ENCODE results near the gene DOC2B.
A peak's percentile ranks its signal among the peaks of the same experiment; 100 is the strongest.
"Not testable (repeated sequence)": the region's sequence is repeated elsewhere in the genome, so short reads cannot be mapped to it uniquely, and the experiment has no call there.

The DOC2B gene

DNA sequence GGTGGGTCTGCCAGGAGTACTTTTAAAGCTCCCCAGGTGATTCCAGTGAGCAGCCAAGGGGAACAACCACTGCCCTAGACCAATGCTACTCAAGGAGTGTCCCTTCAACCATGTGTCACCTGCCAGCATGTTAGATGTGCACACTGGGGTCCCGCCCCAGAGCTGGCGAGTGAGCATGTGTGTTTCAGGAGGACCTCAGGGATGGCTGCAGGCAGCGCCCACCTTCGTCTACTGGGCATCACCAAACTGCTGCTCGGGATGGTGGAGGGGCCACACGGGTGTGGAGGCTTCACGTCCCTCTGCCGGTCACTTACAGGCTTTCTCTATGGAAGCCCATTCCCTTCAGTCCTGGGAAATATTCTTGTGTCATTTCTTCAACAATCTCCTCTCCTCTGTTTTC is 29.0 kb upstream of the DOC2B start:
- DNase-seq (ENCODE audit: low spot score), result no peak

DNA sequence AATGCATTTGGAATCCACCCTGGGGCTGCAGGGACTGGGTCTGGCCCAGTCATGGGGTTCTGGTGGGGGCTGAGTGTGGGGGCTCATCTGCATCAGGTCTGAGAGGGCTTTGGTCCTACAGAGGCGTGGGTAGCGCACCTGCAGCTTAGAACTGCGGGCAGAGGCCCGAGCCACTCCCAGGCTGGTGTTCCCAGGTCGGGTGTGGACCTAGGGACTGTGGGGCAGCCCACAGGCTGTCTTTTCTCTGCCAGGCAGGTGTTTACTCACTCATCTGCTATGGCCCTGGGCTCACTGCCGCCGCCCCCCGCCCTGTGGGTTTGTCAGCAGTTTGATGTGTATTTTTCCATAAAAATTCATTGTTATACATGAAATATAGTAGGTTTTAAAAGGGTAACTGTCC is 27.0 kb upstream of the DOC2B start:
- no peak for DNase-seq (ENCODE audit: low spot score)

DNA sequence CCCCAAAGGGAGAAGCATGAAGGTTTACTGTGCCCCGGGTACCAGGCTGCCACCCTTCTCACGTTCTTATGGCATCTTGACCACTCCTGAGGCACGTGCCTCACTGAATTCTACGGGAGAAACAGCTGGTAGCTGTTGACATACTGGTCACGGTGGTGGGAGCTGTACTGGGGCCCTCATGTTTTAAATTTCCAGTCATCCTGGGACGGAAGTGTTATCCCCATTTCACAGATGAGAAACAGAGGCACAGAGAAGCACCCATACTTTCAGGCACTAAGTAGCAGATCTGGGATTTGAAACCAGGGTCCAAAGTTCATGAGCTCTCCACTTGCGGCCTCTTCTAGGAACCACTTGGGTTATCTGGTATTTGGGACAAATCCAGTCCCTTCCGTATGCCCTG is 26.3 kb upstream of the DOC2B start:
- DNase-seq (ENCODE audit: low spot score), result no peak

DNA sequence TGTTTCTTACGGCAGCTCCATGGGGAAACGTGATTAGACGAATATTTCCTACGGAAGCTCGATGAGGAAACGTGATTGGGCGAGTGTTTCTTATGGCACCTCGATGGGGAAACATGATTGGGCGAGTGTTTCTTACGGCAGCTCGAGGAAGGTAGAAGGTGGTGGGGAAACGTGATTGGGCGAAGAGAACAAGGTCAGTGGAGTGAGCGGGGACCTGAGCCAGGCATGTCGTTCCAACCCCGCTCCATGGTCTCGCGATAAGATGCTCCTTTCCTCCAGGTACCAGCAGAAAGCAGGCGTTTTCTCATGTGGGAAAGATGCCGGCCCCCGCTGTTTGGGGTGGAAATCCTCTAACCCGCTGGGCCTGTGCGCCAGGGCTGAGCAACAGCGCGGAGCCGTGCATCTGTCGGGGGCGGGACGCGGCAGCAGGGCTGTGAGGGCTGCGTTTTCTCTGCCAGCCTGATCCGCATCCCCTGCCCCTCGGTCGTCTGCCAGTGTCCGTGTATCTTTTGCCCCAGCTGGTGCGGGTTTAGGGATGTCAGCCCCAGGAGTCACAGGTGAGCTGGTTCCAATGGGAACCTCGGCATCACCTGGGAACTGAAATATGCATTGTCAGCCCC is 25.6 kb upstream of the DOC2B start:
- DNase-seq (ENCODE audit: low spot score), result peak; percentile 84

DNA sequence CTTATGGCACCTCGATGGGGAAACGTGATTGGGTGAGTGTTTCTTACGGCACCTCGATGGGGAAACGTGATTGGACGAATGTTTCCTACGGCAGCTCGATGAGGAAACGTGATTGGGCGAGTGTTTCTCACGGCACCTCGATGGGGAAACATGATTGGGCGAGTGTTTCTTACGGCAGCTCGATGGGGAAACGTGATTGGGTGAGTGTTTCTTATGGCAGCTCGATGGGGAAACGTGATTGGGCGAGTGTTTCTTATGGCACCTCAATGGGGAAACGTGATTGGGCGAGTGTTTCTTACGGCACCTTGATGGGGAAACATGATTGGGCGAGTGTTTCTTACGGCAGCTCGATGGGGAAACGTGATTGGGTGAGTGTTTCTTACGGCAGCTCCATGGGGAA is 25.0 kb upstream of the DOC2B start:
- DNase-seq (ENCODE audit: low spot score), result not testable (repeated sequence)

DNA sequence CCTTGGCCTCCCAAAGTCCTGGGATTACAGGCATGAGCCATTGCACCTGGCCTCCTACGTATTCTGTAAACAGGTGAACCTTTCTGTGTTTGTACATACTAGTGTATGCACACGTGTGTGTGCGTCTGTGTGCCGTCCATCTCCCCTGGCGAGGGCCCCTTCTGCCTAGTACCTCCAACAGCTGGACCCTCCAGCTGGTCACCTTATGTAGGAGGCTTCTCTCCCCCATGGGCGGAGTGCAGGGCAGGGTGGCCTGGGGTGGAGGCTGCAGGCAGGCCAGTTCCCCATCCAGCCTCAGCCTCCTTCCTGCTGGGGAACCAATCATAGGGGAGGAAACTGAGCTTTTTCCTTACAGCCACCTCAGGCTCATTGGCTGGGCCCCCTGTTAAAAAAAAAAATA is 24.4 kb upstream of the DOC2B start:
- no peak for DNase-seq (ENCODE audit: low spot score)

DNA sequence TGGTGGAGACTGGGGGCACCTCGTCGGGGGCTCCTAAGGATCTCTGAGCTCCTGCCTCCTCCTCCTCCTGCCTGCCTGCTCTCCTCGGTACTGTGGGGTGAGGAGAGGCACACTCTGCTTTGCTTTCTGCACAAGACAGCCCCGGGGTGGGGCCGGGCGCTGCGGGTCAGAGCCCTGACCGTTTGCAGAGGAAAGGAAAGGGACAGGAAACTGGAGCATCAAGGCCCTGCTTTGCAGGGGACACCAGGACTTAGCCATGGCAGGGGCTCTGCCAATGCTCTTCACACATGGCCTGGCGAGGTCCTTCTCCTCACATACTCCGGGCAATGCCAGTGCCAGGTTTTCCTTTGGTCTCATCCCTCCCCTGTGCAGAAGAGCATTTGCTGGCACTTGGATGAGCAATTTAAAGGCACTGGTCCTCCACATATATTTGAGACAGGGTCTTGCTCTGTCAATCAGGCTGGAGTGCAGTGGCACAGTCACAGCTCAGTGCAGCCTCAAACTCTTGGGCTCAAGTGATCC is 23.8 kb upstream of the DOC2B start:
- DNase-seq (ENCODE audit: low spot score), result peak; percentile 72

DNA sequence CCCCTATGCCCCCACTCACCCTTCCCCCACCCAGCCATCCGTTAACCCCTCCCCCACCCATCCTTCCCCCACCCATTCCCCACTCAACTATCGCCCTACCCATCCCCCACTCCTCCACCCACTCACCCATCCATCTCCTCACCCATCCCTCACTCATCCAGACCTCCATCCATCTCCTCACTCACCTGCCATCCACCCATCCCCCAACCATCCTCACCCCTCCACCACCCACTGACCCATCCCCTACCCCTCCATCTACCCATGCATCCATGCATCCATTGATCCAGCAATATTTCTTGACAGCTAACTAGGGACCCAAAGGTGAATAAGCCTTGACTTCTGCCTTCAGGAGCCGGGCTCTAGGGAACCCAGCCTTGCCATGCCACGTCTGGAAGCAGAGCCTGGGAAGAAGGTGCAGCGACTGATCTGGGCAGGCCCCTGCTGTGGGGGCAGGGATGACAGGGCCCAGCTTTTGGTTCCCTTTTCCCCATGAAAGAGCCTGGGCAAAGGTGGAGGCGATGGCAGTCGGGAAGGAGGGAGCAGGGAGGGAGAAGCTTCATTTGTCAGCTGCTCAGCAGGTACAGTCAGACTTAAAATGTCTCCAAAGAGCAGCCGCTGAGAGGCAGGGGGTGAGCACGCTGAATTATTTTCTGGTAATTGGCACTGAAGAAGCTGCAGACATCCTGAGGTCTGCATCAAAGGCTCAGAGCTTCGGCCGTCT is 23.1 kb upstream of the DOC2B start:
- peak; percentile 37 for DNase-seq (ENCODE audit: low spot score)

DNA sequence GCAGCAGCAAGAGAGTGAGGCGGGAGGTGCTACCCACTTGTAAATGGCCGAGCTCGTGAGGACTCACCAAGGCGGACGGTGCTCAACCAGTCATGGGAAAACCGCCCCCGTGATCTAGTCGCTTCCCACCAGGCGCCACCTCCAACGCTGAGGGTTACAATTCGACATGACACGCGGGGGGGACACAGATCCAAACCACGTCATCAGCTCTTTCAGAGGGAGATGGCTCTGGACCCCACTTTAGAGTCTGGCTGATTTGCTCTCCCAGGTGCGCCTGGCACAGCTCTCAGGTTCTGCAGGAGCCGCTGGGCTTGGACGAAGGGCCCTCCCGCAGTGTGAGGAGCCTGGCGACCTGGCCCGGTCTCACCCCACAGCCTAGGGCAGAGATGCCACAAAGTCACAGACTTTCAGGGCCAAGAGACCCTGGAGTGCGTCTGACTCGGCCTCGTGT is 21.1 kb upstream of the DOC2B start:
- no peak for DNase-seq (ENCODE audit: low spot score)

DNA sequence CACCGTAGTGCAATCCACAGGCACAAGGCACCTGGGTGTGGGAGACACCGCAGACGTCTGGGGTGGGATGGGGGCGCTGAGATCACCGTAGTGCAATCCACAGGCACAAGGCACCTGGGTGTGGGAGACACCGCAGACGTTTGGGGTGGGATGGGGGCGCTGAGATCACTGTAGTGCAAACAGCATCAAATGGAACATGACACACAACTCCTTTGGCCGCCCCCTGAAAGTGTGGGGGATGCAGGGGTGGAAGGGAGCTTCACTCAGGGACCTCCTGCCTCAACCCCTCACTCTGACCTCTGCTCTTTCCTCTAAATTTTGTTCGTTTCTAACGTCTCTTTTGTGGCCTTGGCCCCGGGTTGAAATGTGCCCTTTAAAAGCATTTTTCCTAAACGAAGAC is 20.3 kb upstream of the DOC2B start:
- DNase-seq (ENCODE audit: low spot score), result not testable (repeated sequence)

DNA sequence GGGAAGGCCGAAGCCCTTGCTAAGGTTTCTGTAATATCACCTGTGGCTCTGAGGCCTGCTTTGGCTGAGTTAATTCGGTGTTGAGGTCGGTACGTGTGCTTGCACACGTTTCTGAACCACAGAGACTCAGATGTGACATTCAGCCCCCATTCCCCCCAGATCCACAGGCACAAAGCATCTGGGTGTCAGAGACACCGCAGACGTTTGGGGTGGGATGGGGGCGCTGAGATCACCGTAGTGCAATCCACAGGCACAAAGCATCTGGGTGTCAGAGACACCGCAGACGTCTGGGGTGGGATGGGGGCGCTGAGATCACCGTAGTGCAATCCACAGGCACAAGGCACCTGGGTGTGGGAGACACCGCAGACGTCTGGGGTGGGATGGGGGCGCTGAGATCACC is 19.8 kb upstream of the DOC2B start:
- DNase-seq (ENCODE audit: low spot score), result not testable (repeated sequence)

DNA sequence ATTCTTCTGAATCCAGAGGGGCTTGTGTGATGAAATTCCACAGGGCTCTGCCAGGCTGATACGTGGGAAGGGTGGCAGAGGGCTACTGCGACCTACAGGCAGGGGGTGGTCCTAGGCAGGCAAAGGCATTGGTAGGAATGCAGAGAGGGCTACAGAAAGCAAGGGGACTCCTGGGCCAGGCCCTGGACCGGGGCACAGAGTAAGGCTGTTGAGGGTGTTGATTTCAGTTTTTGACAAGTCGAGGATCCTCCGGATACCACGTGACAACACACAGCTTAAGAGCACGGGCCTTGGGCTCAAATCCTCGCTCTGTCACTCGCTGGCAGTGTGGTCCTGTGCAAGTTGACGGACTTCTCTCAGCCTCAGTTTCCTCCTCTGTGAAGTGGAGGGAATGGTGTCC is 19.1 kb upstream of the DOC2B start:
- no peak for DNase-seq (ENCODE audit: low spot score)

DNA sequence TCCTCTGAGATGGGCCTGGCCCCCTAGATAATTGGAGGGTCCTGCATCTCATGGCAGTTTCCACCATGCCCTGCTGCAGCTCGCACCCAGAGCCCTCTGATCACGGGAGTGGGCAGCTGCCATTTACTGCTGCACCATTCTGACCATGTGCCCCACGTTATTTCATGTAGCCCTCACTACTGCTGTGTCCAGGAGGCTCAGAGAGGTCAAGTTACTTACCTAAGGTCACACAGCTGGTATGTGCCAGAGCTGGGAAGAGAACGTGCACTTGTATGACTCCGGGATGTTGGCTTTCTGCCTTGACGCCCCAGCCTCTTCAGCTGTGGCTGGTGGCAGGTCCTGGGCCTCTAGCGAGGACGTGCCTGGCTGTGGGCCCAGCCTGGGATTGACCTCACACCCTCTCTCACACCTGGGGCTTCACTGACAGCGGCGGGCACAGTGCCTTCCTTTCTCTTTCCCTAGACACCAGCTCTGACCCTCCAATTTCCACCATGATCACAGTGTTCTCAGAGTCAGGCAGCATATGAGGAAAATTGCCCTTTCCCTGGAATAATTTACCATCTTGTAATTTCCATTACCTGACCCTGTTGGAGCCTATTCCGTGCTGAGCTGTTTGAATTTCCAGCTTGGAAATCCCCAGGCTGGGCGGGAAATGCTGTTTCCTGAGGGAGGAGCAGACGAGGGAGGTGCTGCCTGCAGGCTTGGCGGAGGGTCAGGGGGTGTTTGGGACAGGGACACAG is 18.5 kb upstream of the DOC2B start:
- no peak for DNase-seq (ENCODE audit: low spot score)

DNA sequence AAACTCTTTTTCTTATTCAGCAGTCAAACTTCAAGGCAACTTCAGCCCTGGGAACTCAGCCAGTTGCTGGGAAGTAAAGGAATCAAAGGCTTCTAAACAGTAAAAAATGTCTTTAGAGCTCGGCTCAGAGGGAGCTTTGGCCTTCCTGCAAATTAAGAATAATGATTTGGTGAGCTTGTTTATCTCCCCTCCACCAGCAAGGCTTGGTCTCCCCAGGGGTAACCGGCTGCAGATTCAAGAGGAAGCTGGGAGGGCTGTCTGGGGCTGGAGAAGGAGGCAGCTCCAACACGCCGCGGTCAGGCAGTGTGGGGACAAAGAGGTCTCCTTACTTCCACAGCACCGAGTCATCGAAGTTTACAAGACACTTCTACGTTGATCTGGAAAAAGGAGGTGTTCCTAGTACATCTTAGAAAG is 17.7 kb upstream of the DOC2B start:
- DNase-seq (ENCODE audit: low spot score), result no peak

DNA sequence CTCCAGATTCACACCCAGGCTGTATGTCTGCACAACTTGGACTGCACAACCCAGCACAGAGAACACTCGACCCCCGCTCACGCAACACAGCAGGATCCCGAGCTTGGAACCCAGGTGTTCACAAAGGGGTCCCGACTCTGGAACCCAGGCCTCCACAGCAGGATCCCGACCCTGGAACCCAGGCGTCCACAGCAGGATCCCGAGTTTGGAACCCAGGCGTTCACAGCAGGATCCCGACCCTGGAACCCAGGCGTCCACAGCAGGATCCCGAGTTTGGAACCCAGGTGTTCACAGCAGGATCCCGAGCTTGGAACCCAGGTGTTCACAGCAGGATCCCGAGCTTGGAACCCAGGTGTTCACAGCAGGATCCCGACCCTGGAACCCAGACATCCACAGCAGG is 16.8 kb upstream of the DOC2B start:
- DNase-seq (ENCODE audit: low spot score), result not testable (repeated sequence)

DNA sequence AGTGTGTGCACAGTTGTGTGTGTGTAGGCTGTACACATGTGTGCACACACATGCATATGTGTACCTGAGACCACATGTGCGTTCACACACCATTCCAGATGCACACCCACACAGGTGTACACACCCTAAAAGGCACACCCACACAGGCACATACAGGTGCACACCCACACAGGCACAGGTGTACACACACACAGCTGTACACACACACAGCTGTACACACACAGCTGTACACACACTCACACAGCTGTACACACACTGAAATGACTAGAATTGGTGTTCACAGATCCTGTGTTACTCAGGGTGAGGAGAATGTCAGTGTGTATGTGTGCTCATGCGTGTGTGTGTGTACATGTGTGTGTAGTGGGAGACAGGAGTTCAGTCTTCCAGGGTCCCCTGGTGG is 15.9 kb upstream of the DOC2B start:
- no peak for DNase-seq (ENCODE audit: low spot score)

DNA sequence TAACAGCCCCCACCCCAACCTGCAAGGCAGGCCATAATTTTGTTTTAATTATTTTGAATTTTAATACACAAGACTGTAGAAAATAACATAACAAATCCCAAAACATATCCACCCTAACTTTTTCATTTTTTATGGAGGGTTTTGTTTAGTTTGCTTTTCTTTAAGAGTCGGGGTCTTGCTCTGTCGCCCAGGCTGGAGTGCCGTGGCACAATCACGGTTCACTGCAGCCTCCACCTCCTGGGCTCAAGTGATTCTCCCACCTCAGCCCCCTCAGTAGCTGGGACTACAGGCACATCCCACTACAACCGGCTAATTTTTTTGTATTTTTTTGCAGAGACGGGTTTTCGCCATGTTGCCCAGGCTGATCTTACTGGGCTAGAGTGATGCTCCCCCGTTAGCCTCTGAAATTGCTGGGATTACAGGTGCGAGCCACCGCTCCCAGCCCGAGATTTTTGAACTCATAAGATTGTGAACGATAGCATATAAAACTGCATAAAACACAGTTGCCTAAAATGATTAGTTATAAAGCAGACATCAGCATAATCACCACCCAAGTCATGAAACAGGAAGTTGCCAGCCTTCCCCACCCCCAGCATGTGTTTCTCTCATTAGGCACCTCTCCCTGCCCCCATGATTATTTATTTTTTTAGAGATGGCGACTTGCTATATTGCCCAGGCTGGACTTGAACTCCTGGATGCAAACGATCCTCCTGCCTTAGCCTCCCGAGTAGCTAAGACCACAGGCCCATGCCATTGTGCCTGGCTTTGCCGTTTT is 13.6 kb upstream of the DOC2B start:
- no peak for DNase-seq (ENCODE audit: low spot score)

DNA sequence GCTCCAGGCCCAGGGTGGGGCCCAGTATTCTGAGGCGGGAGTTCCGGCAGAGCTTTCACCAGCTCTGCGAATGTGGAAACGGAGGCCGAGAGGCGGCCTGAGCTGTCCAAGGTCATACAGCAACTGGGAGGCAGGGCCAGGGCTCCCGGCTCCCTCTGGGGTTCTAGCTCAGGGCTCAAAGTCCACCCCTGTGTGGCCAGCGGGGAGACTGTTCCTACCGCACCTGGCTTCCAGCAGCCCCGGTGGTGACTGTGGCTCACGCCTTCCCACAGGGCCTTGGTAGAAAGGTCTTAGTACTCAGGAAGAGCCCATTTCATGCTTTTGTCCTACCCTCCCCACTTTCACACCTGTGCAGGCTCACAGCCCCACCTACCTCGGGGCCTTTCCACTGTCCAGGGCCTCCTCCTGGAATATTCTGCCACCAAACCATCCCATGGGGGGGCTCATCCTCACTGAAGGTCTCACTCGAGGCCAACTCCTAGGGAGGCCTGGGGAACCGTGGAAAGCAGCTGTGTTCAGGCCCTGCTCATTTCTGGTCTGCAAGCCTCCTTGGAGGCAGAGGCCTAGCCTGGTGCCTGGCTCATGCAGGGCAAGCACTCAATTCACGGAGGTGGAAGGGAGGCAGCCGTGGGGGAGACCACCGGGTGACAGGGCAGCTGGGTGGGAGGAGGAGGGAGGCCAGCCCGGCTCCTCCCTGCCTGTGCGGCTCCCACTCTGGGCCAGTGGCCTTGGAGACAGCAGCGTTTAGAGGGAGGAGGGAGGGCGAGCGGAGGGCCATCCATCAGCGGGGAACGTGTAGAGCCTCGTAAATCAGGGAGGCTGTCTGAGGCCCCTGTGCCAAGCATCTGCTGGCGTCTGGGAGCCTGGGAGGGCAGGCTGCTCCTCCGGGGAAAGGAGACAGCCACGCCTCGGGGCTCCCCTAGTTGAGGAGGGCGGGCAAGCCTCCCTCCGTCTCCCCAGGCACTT is 12.7 kb upstream of the DOC2B start:
- no peak for DNase-seq (ENCODE audit: low spot score)

DNA sequence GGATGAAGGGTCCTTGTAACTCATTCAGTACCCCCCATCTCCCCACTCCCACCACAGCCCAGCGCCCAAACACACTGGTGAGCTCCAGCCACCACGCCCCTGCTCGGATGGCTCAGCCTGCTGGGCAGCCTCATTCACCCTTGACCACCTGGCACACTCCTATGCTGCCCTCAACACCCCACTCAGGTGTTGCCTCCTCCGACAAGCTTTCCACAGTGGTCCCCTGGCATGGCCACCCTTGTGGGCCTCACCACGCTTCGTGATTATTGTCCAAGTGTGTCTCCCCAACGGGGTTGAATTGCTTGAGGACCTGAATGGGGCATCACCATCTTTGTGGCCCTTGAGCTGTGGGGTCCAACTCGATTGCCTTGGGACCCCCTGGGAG is 12.0 kb upstream of the DOC2B start:
- DNase-seq (ENCODE audit: low spot score), result no peak

DNA sequence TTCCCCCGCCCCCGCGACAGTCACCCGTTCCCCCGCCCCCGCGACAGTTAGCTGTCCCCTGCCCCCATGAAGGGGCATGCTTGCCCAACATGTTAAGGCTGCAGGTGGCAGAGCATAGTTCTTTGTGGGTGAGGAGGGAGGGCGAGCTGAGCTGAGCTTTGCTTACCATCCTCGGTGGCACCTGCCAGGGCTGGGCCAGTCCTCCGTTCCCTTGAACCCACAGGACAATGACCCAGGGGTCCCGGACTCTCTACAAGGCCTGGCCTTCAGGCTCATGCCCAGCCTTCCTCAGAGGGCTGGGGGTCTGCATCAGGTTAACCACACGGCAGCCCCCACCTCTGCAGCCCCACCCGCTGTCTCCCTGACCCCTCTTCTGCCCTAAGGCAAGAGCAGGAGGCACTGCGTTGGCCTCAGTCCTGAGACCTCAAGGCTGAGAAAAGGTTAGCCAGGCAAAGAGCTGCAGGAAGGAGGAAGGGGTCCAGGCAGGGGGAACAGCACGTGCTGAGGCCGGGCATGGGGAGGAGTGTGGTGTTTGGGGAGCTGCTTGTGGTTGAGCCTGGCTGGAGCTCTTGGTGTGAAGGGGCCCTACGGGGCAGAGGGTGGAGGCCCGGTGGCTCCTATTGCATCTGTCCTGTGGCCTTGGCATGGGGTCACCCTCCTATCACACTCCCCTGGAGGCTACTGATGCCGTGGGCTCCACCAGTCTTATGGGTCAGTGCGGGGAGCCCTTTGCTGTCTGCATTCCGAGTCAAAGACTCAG is 11.4 kb upstream of the DOC2B start:
- DNase-seq (ENCODE audit: low spot score), result no peak
